ENCODE data around the gene ST8SIA2.

The ST8SIA2 gene

GRCh38 chr15:92451225-92451825 is 57.6 kb downstream of the ST8SIA2 start:
- Histone ChIP-seq H3K36me3 (ENCODE audit: control insufficient read depth, low read depth, low read length) (no peaks in the 10 kb centered on the region), H3K4me1 (ENCODE audit: control insufficient read depth, low read depth, low read length) (no peaks in the 10 kb centered on the region), H3K27me3 (ENCODE audit: control insufficient read depth, insufficient read depth, low read length) (no peaks in the 10 kb centered on the region), H3K9me3 (ENCODE audit: control insufficient read depth, low read depth, low read length) (no peaks in the 10 kb centered on the region), H3K4me3 (ENCODE audit: low read length) (no peak overlapping the region), H3K27ac (ENCODE audit: low read length) (no peak overlapping the region), H3K9ac (ENCODE audit: low read length) (no peak overlapping the region)

- Histone ChIP-seq H3K27me3 (ENCODE audit: control insufficient read depth, insufficient read depth, low read length) (no peaks in the 10 kb centered on the region), H3K4me3 (ENCODE audit: low read length) (no peak overlapping the region), H3K4me1 (ENCODE audit: control insufficient read depth, low read depth, low read length) (no peaks in the 10 kb centered on the region), H3K9me3 (ENCODE audit: control insufficient read depth, low read depth, low read length) (no peaks in the 10 kb centered on the region), H3K9ac (ENCODE audit: low read length) (no peak overlapping the region), H3K36me3 (ENCODE audit: control insufficient read depth, low read depth, low read length) (no peaks in the 10 kb centered on the region), H3K27ac (ENCODE audit: low read length) (no peak overlapping the region)
These were observed 58.5 kb downstream of the ST8SIA2 start for GRCh38 chr15:92452143-92452542.

GRCh38 chr15:92453607-92454006 is 59.9 kb downstream of the ST8SIA2 start:
- Histone ChIP-seq H3K4me1 (ENCODE audit: control insufficient read depth, low read depth, low read length) (no peaks in the 10 kb centered on the region), H3K4me3 (ENCODE audit: low read length) (no peak overlapping the region), H3K9ac (ENCODE audit: low read length) (no peak overlapping the region), H3K27me3 (ENCODE audit: control insufficient read depth, insufficient read depth, low read length) (no peaks in the 10 kb centered on the region), H3K9me3 (ENCODE audit: control insufficient read depth, low read depth, low read length) (no peaks in the 10 kb centered on the region), H3K27ac (ENCODE audit: low read length) (no peak overlapping the region), H3K36me3 (ENCODE audit: control insufficient read depth, low read depth, low read length) (no peaks in the 10 kb centered on the region)

- no peaks in the 10 kb centered on the region for H3K36me3 ChIP-seq (ENCODE audit: control insufficient read depth, low read depth, low read length)
- no peak overlapping the region for H3K27ac ChIP-seq (ENCODE audit: low read length)
- H3K9ac ChIP-seq (ENCODE audit: low read length), result no peak overlapping the region
- no peak overlapping the region for H3K4me3 ChIP-seq (ENCODE audit: low read length)
- no peaks in the 10 kb centered on the region for H3K9me3 ChIP-seq (ENCODE audit: control insufficient read depth, low read depth, low read length)
- H3K27me3 ChIP-seq (ENCODE audit: control insufficient read depth, insufficient read depth, low read length), result no peaks in the 10 kb centered on the region
- H3K4me1 ChIP-seq (ENCODE audit: control insufficient read depth, low read depth, low read length), result no peaks in the 10 kb centered on the region
These were observed 60.9 kb downstream of the ST8SIA2 start for GRCh38 chr15:92454555-92455105.

- Histone ChIP-seq H3K4me1 (ENCODE audit: control insufficient read depth, low read depth, low read length) (no peaks in the 10 kb centered on the region), H3K36me3 (ENCODE audit: control insufficient read depth, low read depth, low read length) (no peaks in the 10 kb centered on the region), H3K27me3 (ENCODE audit: control insufficient read depth, insufficient read depth, low read length) (no peaks in the 10 kb centered on the region), H3K9me3 (ENCODE audit: control insufficient read depth, low read depth, low read length) (no peaks in the 10 kb centered on the region), H3K4me3 (ENCODE audit: low read length) (no peak overlapping the region), H3K9ac (ENCODE audit: low read length) (no peak overlapping the region), H3K27ac (ENCODE audit: low read length) (no peak overlapping the region)
These were observed 61.6 kb downstream of the ST8SIA2 start for GRCh38 chr15:92455271-92455670.

- Histone ChIP-seq H3K36me3 (ENCODE audit: control insufficient read depth, low read depth, low read length) (no peaks in the 10 kb centered on the region), H3K4me3 (ENCODE audit: low read length) (no peak overlapping the region), H3K27me3 (ENCODE audit: control insufficient read depth, insufficient read depth, low read length) (no peaks in the 10 kb centered on the region), H3K9me3 (ENCODE audit: control insufficient read depth, low read depth, low read length) (no peaks in the 10 kb centered on the region), H3K4me1 (ENCODE audit: control insufficient read depth, low read depth, low read length) (no peaks in the 10 kb centered on the region), H3K9ac (ENCODE audit: low read length) (no peak overlapping the region), H3K27ac (ENCODE audit: low read length) (no peak overlapping the region)
These were observed 63.9 kb downstream of the ST8SIA2 start for GRCh38 chr15:92457471-92458041.

- H3K27me3 ChIP-seq (ENCODE audit: control insufficient read depth, insufficient read depth, low read length), result no peaks in the 10 kb centered on the region
- no peaks in the 10 kb centered on the region for H3K36me3 ChIP-seq (ENCODE audit: control insufficient read depth, low read depth, low read length)
- no peak overlapping the region for H3K4me3 ChIP-seq (ENCODE audit: low read length)
- H3K9me3 ChIP-seq (ENCODE audit: control insufficient read depth, low read depth, low read length), result no peaks in the 10 kb centered on the region
- H3K27ac ChIP-seq (ENCODE audit: low read length), result no peak overlapping the region
- H3K9ac ChIP-seq (ENCODE audit: low read length), result no peak overlapping the region
- H3K4me1 ChIP-seq (ENCODE audit: control insufficient read depth, low read depth, low read length), result no peaks in the 10 kb centered on the region
These were observed 66.3 kb downstream of the ST8SIA2 start for GRCh38 chr15:92460023-92460422.

GRCh38 chr15:92462424-92463125 is 68.9 kb downstream of the ST8SIA2 start:
- Histone ChIP-seq H3K27me3 (ENCODE audit: control insufficient read depth, insufficient read depth, low read length) (no peaks in the 10 kb centered on the region), H3K4me1 (ENCODE audit: control insufficient read depth, low read depth, low read length) (no peaks in the 10 kb centered on the region), H3K9ac (ENCODE audit: low read length) (no peak overlapping the region)

GRCh38 chr15:92463352-92463751 is 69.7 kb downstream of the ST8SIA2 start:
- Histone ChIP-seq H3K9me3 (ENCODE audit: control insufficient read depth, low read depth, low read length) (no peaks in the 10 kb centered on the region), H3K4me1 (ENCODE audit: control insufficient read depth, low read depth, low read length) (no peaks in the 10 kb centered on the region), H3K4me3 (ENCODE audit: low read length) (no peak overlapping the region), H3K36me3 (ENCODE audit: control insufficient read depth, low read depth, low read length) (no peaks in the 10 kb centered on the region), H3K27ac (ENCODE audit: low read length) (no peak overlapping the region), H3K27me3 (ENCODE audit: control insufficient read depth, insufficient read depth, low read length) (no peaks in the 10 kb centered on the region), H3K9ac (ENCODE audit: low read length) (no peak overlapping the region)

More at GRCh38 chr15:92462424-92463125, 68.9 kb downstream of the ST8SIA2 start:
- Histone ChIP-seq H3K27ac (ENCODE audit: low read length) (no peak overlapping the region), H3K9me3 (ENCODE audit: control insufficient read depth, low read depth, low read length) (no peaks in the 10 kb centered on the region), H3K36me3 (ENCODE audit: control insufficient read depth, low read depth, low read length) (no peaks in the 10 kb centered on the region), H3K4me3 (ENCODE audit: low read length) (no peak overlapping the region)

- no peaks in the 10 kb centered on the region for H3K9me3 ChIP-seq (ENCODE audit: control insufficient read depth, low read depth, low read length)
These were observed 70.1 kb downstream of the ST8SIA2 start for GRCh38 chr15:92463826-92464225.

GRCh38 chr15:92466834-92467233 is 73.2 kb downstream of the ST8SIA2 start:
- H3K4me3 ChIP-seq (ENCODE audit: low read length), result no peak overlapping the region
- H3K27ac ChIP-seq (ENCODE audit: low read length), result no peak overlapping the region
- H3K4me1 ChIP-seq (ENCODE audit: control insufficient read depth, low read depth, low read length), result no peaks in the 10 kb centered on the region
- H3K9ac ChIP-seq (ENCODE audit: low read length), result no peak overlapping the region
- no peaks in the 10 kb centered on the region for H3K27me3 ChIP-seq (ENCODE audit: control insufficient read depth, insufficient read depth, low read length)
- no peaks in the 10 kb centered on the region for H3K9me3 ChIP-seq (ENCODE audit: control insufficient read depth, low read depth, low read length)
- no peaks in the 10 kb centered on the region for H3K36me3 ChIP-seq (ENCODE audit: control insufficient read depth, low read depth, low read length)

More at GRCh38 chr15:92463826-92464225, 70.1 kb downstream of the ST8SIA2 start:
- no peaks in the 10 kb centered on the region for H3K27me3 ChIP-seq (ENCODE audit: control insufficient read depth, insufficient read depth, low read length)
- no peaks in the 10 kb centered on the region for H3K4me1 ChIP-seq (ENCODE audit: control insufficient read depth, low read depth, low read length)
- no peak overlapping the region for H3K9ac ChIP-seq (ENCODE audit: low read length)
- no peak overlapping the region for H3K4me3 ChIP-seq (ENCODE audit: low read length)
- H3K27ac ChIP-seq (ENCODE audit: low read length), result no peak overlapping the region
- H3K36me3 ChIP-seq (ENCODE audit: control insufficient read depth, low read depth, low read length), result no peaks in the 10 kb centered on the region
